ENCODE results near the gene ATP1B1.

The ATP1B1 gene

DNA sequence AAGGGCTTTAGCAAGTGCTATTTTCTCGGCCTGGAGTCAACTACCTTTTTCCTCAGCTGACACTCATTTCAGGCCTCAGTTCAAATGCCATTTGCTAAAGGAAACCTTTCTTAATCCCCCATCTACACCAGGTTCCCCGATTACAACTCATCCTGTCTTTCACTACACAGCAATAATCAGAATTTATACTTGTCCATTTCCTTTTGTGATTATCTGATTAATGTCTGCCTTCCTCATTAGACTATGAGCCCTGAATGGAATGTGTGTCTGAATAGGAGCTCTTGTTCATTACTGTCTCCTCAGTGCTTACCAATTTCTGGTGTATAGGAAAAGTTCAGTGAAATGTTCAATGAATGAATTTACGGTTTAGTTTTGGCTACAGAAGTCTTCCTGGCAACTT is 36.9 kb downstream of the ATP1B1 start:
- in situ Hi-C loops (cut with HindIII; ENCODE audit: low sequenced_read_pairs) = no loop called here
- no peak for DNase-seq (ENCODE audit: low read depth, low spot score)
- H3K4me3 ChIP-seq (ENCODE audit: low read depth, low read length) = no peak overlapping the region
- TF ChIP-seq, protein P1, sequence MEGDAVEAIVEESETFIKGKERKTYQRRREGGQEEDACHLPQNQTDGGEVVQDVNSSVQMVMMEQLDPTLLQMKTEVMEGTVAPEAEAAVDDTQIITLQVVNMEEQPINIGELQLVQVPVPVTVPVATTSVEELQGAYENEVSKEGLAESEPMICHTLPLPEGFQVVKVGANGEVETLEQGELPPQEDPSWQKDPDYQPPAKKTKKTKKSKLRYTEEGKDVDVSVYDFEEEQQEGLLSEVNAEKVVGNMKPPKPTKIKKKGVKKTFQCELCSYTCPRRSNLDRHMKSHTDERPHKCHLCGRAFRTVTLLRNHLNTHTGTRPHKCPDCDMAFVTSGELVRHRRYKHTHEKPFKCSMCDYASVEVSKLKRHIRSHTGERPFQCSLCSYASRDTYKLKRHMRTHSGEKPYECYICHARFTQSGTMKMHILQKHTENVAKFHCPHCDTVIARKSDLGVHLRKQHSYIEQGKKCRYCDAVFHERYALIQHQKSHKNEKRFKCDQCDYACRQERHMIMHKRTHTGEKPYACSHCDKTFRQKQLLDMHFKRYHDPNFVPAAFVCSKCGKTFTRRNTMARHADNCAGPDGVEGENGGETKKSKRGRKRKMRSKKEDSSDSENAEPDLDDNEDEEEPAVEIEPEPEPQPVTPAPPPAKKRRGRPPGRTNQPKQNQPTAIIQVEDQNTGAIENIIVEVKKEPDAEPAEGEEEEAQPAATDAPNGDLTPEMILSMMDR (IDR thresholded peaks at IDR 0.05; ENCODE audit: low read depth, low read length) = no peak

DNA sequence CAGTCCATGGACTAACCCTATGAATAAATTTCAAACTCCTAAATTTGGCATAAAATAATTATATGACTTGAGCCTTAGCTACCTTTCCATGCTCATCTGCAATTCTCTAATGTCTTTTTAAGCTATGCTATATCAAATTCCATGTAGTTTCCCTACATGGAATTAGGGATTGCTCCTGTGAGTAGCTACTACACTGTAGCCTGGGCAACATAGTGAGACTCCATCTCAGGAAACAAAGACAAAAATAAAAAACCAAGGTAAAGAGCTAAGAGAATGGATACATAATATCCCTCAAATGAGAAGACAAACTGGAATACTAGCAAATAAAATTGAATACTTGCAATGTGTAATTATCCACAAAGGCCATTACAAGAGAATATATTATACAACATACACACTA is 37.5 kb downstream of the ATP1B1 start:
- TF ChIP-seq, protein P1 (IDR thresholded peaks at IDR 0.05; ENCODE audit: low read depth, low read length) = no peak
- DNase-seq (ENCODE audit: low read depth, low spot score) = no peak
- H3K4me3 ChIP-seq (ENCODE audit: low read depth, low read length) = no peak overlapping the region
- in situ Hi-C loops (cut with HindIII; ENCODE audit: low sequenced_read_pairs) = no loop called here

DNA sequence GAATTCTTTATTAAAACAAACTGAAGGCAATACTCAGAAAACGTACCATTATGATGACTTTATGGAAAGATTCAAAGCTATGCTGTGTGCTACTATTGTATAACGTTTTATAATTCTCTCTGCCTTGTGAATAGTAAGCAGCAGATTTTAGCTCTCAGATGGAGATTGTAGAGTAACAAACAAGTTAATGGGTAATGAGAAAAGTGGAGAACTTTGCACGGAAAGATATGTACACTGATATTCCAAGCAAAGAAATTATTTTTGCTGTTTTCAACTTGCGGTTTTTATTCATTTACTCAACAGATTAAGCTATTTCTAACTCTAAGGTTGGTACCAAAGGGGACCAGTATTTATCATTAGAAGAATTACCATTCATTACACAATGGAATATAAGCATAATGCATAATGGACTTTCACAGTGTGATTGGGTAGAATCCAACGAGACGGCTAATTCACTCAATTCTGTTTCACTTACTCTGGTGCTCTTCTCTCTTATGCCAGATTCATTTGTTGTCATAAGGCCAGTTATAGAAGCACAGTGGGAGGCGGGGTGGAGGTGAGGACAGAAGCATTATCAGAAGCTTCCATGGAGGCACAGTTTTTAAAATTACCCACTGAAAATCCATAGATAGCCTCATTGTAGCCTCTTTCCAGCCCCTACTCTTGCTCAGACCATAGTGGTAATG is 38.6 kb downstream of the ATP1B1 start:
- TF ChIP-seq, protein P1 (IDR thresholded peaks at IDR 0.05; ENCODE audit: low read depth, low read length) = no peak
- no peak for DNase-seq (ENCODE audit: low read depth, low spot score)
- in situ Hi-C loops (cut with HindIII; ENCODE audit: low sequenced_read_pairs) = no loop called here
- no peak overlapping the region for H3K4me3 ChIP-seq (ENCODE audit: low read depth, low read length)

DNA sequence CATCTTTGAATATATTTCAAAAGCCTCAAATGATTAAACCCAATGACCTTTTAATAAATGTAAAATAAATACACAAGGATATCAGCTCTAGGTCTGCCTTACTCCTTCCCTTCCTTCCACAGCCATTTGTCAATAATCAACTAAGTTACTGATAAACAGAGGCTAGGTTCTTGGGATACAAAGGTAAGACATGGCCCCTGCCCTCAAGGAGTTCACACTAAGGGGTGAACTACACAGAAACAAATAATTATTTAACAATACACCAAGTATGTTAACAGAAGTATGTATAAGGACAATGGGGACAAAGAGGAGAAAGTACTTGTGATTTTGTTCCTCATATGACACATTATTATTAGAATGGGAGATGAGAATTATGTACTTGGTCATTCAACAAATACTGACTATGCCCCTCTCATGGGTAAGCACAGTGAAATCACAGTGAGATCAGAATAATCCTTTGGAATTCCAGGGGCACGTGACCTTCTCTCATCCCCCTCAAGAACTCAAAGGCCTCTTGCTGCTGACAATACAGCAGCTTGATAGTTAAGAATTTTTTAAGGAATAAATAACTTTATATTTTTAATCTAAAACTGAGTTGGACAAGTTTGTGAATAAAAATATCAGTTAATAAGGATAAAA is 40.2 kb downstream of the ATP1B1 start:
- no peak overlapping the region for H3K4me3 ChIP-seq (ENCODE audit: low read depth, low read length)
- TF ChIP-seq, protein P1 (IDR thresholded peaks at IDR 0.05; ENCODE audit: low read depth, low read length) = no peak
- DNase-seq (ENCODE audit: low read depth, low spot score) = no peak
- in situ Hi-C loops (cut with HindIII; ENCODE audit: low sequenced_read_pairs) = no loop called here

DNA sequence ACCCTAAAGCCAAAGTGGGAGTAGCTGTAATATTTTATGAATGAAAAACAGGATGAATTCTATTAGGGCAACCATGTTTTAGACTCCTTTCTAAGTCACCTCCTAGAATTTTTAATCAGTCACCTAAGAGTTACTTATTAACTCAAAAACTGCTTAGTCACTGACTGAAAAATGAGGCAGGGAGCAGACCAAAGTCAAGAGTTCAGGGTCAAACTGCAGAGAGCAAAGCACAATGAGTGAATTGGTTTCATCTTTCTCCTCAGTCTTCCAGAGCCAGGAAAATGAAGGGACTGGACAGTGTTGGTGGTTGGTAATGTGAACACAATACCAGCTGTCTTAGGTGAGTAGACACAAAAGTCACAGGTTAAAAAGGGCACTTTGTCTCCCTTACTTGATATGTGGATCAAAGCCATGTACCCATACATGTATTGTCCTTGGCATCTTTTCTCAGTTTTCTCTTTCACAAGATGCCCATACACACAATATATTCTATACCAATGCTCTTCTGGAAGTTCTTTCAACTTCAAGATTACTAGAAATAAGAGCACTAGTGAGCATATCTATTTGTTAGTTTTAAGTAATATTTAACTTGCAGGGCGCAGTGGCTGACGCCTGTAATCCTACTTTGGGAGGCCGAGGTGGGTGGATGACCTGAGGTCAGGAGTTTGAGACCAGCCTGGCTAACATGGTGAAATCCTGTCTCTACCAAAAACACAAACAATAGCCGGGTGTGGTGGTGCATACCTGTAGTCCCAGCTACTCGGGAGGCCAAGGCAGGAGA is 42.2 kb downstream of the ATP1B1 start:
- in situ Hi-C loops (cut with HindIII; ENCODE audit: low sequenced_read_pairs) = no loop called here
- TF ChIP-seq, protein P1 (IDR thresholded peaks at IDR 0.05; ENCODE audit: low read depth, low read length) = no peak
- DNase-seq (ENCODE audit: low read depth, low spot score) = no peak
- no peak overlapping the region for H3K4me3 ChIP-seq (ENCODE audit: low read depth, low read length)

DNA sequence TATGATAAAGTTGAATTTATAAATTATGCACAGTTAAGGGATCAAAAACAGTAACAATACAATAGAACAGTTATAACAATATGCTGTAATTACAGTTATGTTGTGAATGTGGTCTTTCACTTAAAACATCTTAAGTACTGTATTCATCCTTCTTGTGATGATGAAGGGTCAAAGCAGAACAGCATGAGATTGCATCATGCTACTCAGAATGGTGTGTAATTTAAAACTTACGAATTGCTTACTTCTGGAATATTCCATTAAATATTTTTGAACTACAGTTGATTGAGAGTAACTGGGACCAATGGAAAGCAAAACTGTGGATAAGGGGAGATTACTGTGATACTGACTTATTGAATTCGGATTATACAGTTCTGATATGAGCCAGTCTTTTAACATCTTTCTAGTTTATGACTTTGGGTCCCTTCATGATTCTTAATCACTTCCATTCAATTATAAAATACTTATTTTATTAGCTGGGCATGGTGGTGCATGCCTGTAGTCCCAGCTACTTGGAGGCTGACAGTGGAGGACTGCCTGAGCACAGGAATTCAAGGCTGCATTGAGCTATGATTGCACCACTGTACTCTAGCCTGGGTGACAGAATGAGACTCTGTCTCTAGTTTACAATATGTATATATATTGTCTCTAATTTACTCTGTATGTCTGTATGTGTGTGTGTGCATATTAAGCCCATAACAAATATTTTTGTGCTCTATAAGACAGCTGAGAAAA is 43.2 kb downstream of the ATP1B1 start:
- in situ Hi-C loops (cut with HindIII; ENCODE audit: low sequenced_read_pairs) = no loop called here
- TF ChIP-seq, protein P1 (IDR thresholded peaks at IDR 0.05; ENCODE audit: low read depth, low read length) = no peak
- H3K4me3 ChIP-seq (ENCODE audit: low read depth, low read length) = no peak overlapping the region
- DNase-seq (ENCODE audit: low read depth, low spot score) = no peak

Data from astrocyte of the spinal cord (primary cell).